Esophagus squamous epithelium (tissue), 4 donors: ENCODE data around the gene LAMA3.

Source experiments
- POLR2A ChIP-seq, 4 donors: fragments of 450-650 bp; IDR thresholded peaks; one replicate each; pipeline ENCODE4 v1.6.1; 2017; ENCODE audit warnings: antibody characterized with exemption in 4 of 4, mild to moderate bottlenecking in 4 of 4, moderate library complexity in 3 of 4
- TF ChIP-seq, protein P1 (sequence below), 6 experiments: fragments of 450-650 bp in 4 of 6; fragments of 200-600 bp in 2 of 6; sonication (generic) in 2 of 6; IDR thresholded peaks; one replicate each; pipeline ENCODE4 v1.5.1; 2016 to 2019; ENCODE audit warnings: antibody characterized with exemption in 6 of 6, mild to moderate bottlenecking in 4 of 6, moderate library complexity in 4 of 6

DNA sequence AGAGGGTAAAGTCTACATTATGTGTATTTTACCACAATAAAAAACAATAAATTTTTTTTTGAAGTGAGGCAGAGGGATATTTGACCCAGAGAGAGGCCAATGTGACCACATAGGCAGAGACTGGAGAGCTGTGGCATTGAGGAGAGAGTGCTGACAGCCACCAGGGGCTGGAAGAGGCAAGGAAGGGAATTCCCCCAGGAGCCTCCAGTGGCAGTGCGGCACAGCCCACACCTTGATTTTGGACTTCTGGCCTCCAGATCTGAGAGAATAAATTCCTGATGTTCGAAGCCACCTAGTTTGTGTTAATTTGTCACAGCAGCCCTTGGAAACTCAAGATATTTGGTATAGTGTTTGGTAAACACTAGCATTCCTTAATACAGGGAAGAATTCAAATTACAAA is 49.2 kb upstream of the LAMA3 start:
- TF ChIP-seq, protein P1, sequence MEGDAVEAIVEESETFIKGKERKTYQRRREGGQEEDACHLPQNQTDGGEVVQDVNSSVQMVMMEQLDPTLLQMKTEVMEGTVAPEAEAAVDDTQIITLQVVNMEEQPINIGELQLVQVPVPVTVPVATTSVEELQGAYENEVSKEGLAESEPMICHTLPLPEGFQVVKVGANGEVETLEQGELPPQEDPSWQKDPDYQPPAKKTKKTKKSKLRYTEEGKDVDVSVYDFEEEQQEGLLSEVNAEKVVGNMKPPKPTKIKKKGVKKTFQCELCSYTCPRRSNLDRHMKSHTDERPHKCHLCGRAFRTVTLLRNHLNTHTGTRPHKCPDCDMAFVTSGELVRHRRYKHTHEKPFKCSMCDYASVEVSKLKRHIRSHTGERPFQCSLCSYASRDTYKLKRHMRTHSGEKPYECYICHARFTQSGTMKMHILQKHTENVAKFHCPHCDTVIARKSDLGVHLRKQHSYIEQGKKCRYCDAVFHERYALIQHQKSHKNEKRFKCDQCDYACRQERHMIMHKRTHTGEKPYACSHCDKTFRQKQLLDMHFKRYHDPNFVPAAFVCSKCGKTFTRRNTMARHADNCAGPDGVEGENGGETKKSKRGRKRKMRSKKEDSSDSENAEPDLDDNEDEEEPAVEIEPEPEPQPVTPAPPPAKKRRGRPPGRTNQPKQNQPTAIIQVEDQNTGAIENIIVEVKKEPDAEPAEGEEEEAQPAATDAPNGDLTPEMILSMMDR (IDR thresholded peaks at IDR 0.05) = peak in 1 of 6 experiments; percentile 8
- no peak for TF ChIP-seq POLR2A (IDR thresholded peaks at IDR 0.05)
